Esophagus muscularis mucosa (tissue), 3 donors: ENCODE results near the gene CXXC5.

Experiments
- POLR2A ChIP-seq: fragments of 450-650 bp; IDR thresholded peaks from one replicate; pipeline ENCODE4 v1.6.1; 2017; ENCODE audit warnings: antibody characterized with exemption, moderate library complexity, mild to moderate bottlenecking, low read depth
- TF ChIP-seq, protein P1 (sequence below), 3 experiments: fragments of 200-600 bp in 2 of 3; fragments of 450-650 bp in 1 of 3; sonication (generic) in 2 of 3; IDR thresholded peaks; one replicate each; pipeline ENCODE4 v1.5.1; 2017 to 2019; ENCODE audit warnings: antibody characterized with exemption in 3 of 3, mild to moderate bottlenecking in 2 of 3, moderate library complexity in 1 of 3

DNA sequence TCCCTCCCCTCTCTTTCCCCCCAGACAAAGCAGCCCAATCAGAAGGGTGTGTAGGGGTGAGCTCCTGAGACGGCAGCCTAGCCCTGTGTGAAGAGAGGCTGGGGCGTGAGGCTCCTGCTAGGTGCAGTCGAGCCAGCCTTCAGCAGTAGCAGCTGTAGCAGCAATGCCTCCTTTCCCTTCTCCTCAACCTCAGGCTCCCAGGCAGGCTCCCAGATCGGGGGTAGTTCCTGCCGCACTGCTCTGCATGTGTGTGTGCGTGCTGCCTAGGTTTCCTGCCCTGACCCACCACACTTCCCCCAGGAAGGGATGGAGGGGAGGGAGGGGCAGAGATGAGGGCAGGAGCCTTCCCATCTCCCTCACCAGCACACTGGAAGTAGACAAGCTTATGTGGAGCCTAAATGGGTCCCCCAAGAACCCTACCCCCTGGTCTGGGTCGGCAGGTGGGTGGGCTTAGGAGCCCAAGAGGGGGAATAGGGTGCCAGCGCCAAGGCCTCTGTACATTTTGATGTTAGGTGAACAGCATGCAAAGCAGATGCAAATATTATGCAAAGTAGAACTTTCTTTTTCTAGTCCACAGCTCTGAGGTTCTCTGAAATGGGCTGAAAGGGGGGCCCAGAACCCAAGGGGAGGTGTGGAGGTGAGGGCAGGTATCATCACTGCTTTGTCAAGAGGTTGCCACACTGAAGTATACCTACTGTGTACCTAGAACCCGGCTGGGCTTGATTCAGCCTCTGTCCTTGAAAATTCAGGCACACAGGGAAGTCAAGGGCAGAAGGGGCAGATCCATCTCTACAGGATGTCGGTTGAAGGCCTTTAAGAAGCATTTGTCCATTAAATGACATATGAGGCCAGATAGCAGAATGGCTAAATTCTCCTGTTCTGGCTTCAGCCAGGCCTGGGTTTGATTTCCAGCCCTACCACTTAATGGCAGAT, 57.8 kb downstream of the CXXC5 start:
- TF ChIP-seq, protein P1, sequence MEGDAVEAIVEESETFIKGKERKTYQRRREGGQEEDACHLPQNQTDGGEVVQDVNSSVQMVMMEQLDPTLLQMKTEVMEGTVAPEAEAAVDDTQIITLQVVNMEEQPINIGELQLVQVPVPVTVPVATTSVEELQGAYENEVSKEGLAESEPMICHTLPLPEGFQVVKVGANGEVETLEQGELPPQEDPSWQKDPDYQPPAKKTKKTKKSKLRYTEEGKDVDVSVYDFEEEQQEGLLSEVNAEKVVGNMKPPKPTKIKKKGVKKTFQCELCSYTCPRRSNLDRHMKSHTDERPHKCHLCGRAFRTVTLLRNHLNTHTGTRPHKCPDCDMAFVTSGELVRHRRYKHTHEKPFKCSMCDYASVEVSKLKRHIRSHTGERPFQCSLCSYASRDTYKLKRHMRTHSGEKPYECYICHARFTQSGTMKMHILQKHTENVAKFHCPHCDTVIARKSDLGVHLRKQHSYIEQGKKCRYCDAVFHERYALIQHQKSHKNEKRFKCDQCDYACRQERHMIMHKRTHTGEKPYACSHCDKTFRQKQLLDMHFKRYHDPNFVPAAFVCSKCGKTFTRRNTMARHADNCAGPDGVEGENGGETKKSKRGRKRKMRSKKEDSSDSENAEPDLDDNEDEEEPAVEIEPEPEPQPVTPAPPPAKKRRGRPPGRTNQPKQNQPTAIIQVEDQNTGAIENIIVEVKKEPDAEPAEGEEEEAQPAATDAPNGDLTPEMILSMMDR (IDR thresholded peaks at IDR 0.05): no peak
- TF ChIP-seq POLR2A: no peak
